HCT116 (cell line): ENCODE data around the gene PRKCQ.

Experiments
- CTCF ChIP-seq, 3 experiments: fragments of 200-600 bp in 1 of 3; sonication (generic) in 1 of 3; IDR thresholded peaks in 2 of 3; conservative IDR thresholded peaks in 1 of 3; 2 replicates each; pipeline ENCODE4 v1.5.1; 2012 to 2017; ENCODE audit warnings: low read depth in 2 of 3, low read length in 2 of 3, antibody characterized with exemption in 1 of 3, borderline replicate concordance in 1 of 3, control low read depth in 1 of 3, mild to moderate bottlenecking in 1 of 3, mixed read lengths in 1 of 3, mixed run types in 1 of 3, moderate library complexity in 1 of 3; ENCODE audit not compliant: insufficient read depth in 1 of 3
- EZH2 ChIP-seq: fragments of 200-600 bp; sonication (generic); IDR thresholded peaks from 2 replicates; pipeline ENCODE4 v1.6.1; 2017; ENCODE audit warnings: antibody characterized with exemption, mixed run types
- POLR2A ChIP-seq: IDR thresholded peaks from 2 replicates; pipeline ENCODE4 v1.7.0; 2011; ENCODE audit warnings: borderline replicate concordance; ENCODE audit not compliant: insufficient read depth, insufficient read length; ENCODE audit errors: extremely low read depth
- ZFX ChIP-seq: fragments of 450-650 bp; IDR thresholded peaks from 2 replicates; pipeline ENCODE4 v1.6.1; 2017

GRCh38 chr10:6482737-6483357, 97.2 kb downstream of the PRKCQ start:
- TF ChIP-seq POLR2A (no peak), CTCF (IDR thresholded peaks at IDR 0.05 in 2 of 3, conservative IDR thresholded peaks at IDR 0.05 in 1 of 3; ENCODE audit: borderline replicate concordance in 1 of 3, insufficient read depth in 1 of 3, low read depth in 2 of 3, low read length in 2 of 3) (no peak), ZFX (no peak), EZH2 (no peak)
